HG03039 (cell line): ENCODE measurements around the gene MRFAP1.
"Not testable (repeated sequence)": the region's sequence is repeated elsewhere in the genome, so short reads cannot be mapped to it uniquely, and the experiment has no call there.

Experiments
- ATAC-seq: cut with Tn5 transposase; IDR thresholded peaks from one replicate; pipeline ENCODE4 v1.9.1; 2021; ENCODE audit warnings: mild to moderate bottlenecking, moderate library complexity; ENCODE audit not compliant: unreplicated experiment

The MRFAP1 gene

GRCh38 chr4:6663596-6664393, 23.3 kb downstream of the MRFAP1 start:
- no peak for ATAC-seq

GRCh38 chr4:6665320-6665654, 24.8 kb downstream of the MRFAP1 start:
- ATAC-seq = no peak

- ATAC-seq = no peak
Observed at GRCh38 chr4:6668391-6668790, 27.9 kb downstream of the MRFAP1 start.

- ATAC-seq = no peak
Observed at GRCh38 chr4:6671648-6672047, 31.2 kb downstream of the MRFAP1 start.

- ATAC-seq = no peak
Observed at GRCh38 chr4:6672131-6672530, 31.6 kb downstream of the MRFAP1 start.

- ATAC-seq = not testable (repeated sequence)
Observed at GRCh38 chr4:6672541-6673190, 32.2 kb downstream of the MRFAP1 start.

- ATAC-seq = not testable (repeated sequence)
Observed at GRCh38 chr4:6673191-6673659, 32.7 kb downstream of the MRFAP1 start.

GRCh38 chr4:6673660-6674499, 33.4 kb downstream of the MRFAP1 start:
- ATAC-seq = peak; percentile 72

- ATAC-seq = peak; percentile 27
Observed at GRCh38 chr4:6674500-6675149, 34.1 kb downstream of the MRFAP1 start.

GRCh38 chr4:6676722-6677558, 36.5 kb downstream of the MRFAP1 start:
- no peak for ATAC-seq

- no peak for ATAC-seq
Observed at GRCh38 chr4:6680372-6681034, 40.0 kb downstream of the MRFAP1 start.

GRCh38 chr4:6681191-6681590, 40.7 kb downstream of the MRFAP1 start:
- no peak for ATAC-seq

GRCh38 chr4:6682862-6683590, 42.5 kb downstream of the MRFAP1 start:
- ATAC-seq = no peak

GRCh38 chr4:6684656-6685055, 44.2 kb downstream of the MRFAP1 start:
- ATAC-seq = no peak

GRCh38 chr4:6686104-6686787, 45.8 kb downstream of the MRFAP1 start:
- ATAC-seq = no peak

- no peak for ATAC-seq
Observed at GRCh38 chr4:6687947-6688878, 47.7 kb downstream of the MRFAP1 start.

- peak; percentile 83 for ATAC-seq
Observed at GRCh38 chr4:6688879-6689505, 48.5 kb downstream of the MRFAP1 start.
